HG03097 (cell line): Measurements from ENCODE around the gene ADH1B.
"Not testable (repeated sequence)": the region's sequence is repeated elsewhere in the genome, so short reads cannot be mapped to it uniquely, and the experiment has no call there.

Experiments used
- ATAC-seq: cut with Tn5 transposase; IDR thresholded peaks from one replicate; pipeline ENCODE4 v1.9.1; 2021; ENCODE audit not compliant: unreplicated experiment, low FRiP score

The ADH1B gene

DNA sequence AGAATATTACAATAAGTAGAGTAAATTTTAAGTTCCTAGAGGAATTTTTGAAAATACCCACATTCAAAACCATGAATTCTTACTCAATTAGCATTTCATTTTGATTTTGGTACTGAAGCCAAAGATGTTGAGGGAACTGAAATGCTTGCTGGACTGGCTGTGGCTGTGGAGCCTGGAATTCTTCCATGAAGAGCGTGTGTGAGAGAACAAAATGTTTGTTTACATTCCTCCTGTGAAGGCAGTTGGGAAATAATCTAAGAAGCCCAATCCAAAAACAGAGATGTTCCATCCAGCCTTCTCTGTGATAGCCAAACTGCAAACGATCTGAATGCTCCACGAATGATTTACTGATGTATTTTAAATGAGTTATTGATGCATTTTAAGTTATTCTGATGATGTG is 3.8 kb upstream of the ADH1B start:
- no peak for ATAC-seq

DNA sequence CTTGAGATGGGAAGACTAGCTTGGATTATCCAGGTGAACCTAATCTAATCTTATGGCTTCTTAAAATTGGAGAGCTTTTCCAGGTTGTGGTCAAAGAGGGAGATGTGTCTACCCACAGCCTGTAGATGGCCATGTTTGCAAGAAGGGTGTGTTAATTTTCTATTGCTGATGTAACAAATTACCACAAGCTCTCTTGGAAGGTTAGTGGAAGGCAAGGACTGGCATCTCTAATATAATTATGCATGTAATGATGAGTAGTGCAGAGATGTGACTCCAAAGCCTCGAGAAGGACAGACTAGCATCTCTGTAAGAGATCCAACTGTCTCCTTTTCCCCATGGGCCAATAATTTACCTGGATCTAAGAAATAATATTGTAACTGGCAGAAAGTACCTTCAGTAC is 3.2 kb upstream of the ADH1B start:
- no peak for ATAC-seq

DNA sequence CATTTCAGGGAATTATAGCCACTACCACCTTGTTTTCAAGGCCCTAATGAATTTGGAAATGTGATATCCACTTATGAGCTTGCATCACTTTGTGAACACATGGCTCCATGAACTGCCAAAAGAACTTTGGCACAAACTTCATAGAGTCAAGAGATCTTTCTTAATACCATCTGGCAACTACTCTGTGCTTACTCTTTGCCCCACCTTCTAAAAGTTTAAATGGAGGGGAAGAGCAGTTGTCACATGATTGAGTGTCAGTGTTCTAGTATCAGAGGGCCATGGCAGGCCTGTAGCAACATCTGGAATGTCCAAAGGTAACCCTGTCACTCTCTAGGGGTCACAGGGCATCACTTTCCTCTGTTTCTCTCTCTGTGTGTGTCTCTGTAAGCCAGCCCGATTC is 2.6 kb upstream of the ADH1B start:
- ATAC-seq, result no peak

DNA sequence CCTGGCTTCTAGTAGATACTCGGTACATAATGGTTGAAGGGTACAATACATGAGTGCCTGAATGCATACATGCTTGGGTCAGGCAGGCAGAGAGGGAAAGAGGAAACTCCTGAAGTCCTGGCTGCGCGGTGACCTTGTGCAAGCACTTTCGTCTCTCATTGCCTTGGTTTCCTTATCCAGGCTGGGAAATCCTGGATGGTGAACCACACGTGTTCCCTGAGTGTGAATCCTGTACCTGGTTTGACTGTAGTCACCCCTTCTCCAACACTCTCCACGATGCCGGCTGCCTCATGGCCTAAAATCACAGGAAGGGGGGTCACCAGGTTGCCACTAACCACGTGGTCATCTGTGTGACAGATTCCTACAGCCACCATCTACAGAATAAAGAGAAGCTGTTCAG is 3.4 kb downstream of the ADH1B start:
- ATAC-seq, result not testable (repeated sequence)

DNA sequence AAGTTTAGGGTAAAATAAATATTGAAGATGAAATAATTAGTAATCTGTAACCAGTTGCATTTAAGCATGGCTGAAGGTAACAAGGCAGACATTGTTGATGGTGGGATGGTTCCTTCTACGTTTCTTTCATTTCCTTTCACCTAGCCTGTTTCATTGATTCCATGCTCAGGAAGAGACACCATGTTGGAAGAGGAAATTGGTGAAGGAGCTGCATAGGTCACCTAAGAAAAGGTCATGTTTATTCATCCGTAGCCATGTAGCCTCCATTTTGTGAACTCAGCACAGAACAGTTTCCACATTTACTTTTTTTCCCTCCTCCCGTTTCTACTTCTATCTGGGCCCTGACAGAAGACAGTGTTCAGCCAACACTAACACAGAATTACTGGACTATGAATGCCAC is 3.8 kb downstream of the ADH1B start:
- no peak for ATAC-seq

DNA sequence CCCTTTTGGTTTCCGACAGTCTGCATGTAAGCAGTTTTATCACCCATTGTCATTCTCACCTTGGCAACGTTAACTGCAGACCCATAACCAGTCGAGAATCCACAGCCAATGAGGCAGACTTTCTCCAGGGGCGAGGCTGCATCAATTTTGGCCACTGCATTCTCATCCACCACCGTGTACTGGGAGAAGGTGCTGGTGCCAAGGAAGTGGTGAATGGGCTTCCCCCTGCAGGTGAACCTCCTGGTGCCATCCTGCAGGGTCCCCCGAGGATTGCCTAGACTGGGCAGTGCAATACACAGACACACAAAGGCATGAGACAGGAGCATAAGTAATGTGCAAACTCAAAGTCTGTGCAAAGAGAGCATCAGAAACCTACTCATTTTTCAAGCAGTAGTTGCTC is 5.4 kb downstream of the ADH1B start:
- no peak for ATAC-seq

DNA sequence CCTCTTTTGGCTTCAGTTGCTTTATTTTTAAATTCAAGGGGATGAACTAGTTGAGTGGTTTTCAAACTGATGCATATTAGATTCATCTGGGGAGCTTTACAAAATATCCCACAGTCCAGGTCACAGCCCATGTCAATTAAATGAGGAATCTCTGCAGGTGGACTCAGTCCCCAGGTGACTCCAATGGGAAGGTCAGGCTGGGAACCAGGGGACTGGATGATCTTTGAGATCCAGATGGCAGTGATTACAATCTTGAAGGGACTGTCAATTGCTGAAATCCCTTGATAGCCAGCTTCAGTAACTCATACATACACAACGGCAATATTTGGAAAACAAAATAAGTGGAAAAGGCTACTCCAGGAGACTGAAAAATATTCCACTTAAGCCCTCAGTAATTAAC is 7.0 kb downstream of the ADH1B start:
- ATAC-seq, result no peak

DNA sequence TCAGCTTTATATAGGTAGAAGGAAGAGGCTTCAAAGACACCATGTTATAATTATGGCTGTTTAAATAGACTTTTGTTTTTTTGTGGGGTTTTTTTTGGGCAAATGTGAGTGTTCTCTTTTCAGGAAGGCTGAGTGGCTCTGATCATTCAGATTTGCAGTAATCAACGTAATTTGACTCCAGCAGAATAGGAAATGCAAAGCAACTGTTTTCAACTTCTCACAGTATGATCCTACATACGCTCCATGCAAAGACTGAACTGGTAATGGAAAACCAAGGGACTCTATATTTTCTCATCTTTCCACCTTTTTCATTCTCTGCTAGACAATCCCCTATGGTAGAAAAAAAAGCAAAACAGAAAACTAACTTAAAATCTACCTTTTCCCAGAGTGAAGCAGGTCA is 10.8 kb downstream of the ADH1B start:
- ATAC-seq, result no peak

DNA sequence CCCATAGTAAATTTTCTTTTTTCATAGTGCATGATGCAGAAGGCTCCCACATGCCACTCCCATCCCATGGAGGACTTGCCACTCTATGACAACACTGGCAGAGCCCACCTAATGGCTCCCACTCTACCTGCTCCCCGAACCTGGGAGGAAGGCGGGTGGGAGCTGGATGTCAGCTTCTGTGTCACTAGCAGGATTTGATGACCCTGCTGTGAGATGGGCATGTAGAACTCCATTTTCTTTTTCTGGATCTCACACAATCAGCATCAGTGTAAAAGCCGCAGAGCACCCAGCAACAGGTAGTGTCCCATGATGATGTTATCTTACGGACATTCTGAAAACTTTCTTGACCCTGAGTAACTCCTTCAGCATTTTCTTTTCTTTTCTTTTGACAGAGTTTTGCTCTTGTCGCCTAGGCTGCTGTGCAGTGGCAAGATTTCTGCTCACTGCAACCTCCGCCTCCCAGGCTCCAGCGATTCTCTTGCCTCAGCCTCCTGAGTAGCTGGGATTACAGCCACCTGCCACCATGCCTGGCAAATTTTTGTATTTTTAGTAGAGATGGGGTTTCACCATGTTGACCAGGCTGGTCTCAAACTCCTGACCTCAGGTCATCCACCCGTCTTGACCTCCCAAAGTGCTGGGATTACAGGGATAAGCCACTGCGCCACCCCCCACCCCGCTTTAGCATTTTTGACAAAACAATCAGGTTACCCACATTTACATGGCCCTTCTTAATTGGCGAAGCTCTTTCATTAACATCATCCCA is 15.4 kb downstream of the ADH1B start:
- no peak for ATAC-seq

DNA sequence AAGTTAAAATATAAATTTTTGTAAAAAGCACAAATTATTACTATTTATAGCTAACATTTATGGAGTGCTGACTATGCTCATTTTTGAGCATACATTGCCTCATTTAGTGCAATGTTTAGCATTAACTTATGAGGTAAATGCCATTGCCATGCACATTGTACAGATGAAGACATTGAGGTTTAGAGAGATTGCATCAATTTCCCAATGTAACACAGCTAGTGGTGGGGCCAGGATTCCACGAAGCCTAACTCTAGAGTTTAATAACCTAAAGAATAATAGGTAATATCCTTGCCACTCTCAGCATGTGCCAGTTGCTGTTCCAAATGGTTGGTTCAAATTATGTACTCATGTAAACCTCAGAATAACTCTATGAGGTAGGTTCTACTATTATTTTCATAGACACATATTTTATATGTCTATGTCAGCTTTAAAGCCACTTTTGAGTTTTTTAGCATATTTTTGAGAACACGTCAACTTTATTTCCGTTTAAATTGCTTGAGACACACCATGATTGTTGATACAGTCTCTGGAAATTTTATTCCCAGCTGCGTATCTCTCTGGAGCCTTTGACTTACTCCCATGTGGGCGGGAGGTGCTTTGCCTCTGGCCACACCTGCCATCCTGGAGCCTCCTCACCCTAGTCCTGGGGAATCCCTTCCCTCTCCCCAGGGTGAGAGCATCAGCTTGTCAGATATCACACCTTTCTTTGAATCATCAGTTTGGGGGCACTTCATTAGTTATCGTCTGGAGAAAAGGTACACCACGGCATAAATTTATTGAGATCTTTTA is 19.6 kb downstream of the ADH1B start:
- no peak for ATAC-seq

DNA sequence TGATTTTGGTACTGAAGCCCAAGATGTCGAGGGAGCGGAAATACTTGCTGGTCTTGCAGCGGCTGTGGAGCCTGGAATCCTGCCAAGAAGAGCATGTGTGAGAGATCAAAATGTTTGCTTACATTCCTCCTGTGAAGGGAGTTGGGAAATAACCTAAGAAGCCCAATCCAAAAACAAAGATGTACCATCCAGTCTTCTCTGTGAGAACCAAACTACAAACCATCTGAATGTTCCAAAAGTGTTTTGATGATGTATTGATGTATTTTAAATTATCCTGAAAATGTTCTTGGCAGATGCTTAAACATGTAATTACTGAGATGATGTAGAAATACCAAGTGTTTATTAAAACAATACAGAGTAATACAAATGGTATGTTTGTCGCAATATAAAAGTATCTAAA is 20.3 kb downstream of the ADH1B start:
- no peak for ATAC-seq

DNA sequence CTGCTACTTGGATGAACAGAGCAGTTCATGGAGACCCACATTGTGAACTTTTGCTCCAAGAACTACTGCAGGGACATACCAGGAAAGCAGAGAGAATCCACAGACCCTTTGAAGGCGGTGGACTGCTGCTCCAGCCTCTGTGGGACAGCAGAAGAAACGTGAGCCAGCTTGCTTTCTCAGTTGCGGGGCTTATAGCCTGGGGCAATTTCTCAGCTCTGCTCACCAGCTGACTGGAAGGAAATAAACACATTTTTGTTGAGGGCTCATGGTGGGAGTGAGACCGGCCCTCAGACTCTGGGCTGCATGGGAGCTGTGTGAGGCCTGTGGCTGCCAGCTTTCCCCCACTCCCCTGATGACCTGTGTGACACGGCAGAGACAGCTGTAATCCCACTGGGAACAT is 27.8 kb downstream of the ADH1B start:
- no peak for ATAC-seq

DNA sequence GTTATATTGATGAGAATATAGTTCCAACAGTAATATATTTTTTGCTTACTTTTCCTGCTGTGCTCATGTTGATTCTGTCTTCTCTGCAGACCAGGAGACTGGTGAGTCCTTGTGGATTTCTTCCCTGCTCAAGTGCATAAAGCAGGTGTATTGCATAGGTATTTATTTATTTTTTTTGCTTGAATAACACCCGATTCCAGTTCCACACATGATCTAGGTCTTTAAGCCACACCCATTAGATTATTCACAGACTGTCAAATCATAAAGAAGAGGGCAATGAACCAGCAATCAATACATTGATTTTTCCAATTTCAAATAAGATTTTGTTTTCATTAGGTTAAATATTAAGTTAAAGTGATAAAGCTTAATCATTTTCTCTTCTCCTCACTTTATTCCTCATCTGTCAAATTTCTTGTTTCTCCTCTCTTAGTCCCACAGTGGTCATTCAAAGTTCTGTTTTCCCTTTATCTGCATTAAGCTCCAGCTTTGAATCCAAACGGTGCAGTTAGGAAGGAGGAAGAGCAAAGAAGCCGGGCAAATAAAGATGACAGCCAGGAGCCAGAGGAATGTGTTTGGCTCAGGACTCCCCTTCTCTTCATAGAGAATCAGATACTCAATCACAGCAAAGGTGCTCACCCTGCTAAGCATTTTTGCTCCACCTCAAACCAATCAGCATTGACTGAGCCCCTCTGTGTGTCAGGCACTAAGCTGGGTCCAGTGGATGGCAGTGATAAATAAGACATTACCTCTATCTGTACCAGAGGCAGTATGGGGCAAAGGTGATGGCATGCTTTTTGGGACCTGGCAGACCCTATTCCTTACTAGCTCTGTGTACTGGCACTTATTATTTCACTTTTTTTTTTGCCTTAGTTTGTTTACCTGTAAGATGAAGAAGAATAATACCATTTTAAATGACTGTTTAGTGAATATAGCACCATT is 30.1 kb downstream of the ADH1B start, which contains the start of gene ADH1A:
TSS of gene ADH1A (minus strand) at position 138 of the 939 bp plus-strand sequence. CDS start at position 67, 71 bp downstream.
- no peak for ATAC-seq

DNA sequence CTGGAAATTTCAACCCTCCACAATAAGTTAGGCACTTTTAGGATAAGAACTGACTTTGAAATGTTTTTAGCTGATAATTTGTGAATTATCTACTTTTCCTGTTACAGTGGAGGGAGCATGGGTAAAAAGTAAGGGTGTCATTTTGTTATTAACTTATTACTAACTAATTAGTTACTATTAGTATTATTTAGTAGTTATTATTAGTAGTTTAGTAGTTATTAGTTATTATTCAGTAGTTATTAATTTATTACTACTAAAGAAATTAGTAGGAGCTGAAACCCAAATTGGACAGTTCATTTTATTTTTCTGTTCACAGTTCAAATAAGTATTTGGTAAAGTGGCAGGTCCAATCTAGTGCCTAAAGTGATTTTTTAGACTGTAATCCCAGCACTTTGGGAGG is 35.8 kb downstream of the ADH1B start:
- no peak for ATAC-seq

DNA sequence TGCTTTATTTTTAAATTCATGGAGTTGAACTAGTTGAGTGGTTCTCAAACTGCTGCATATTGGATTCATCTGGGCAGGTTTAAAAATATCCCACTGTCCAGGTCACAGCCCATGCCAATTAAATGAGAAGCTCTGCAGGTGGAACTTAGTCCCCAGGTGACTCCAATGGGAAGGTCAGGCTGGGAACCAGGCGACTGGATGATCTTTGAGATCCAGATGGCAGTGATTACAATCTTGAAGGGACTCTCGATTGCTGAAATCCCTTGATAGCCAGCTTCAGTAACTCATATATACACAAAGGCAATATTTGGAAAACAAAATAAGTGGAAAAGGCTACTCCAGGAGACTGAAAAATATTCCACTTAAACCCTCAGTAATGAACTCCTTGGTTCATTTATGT is 38.5 kb downstream of the ADH1B start:
- ATAC-seq, result no peak

DNA sequence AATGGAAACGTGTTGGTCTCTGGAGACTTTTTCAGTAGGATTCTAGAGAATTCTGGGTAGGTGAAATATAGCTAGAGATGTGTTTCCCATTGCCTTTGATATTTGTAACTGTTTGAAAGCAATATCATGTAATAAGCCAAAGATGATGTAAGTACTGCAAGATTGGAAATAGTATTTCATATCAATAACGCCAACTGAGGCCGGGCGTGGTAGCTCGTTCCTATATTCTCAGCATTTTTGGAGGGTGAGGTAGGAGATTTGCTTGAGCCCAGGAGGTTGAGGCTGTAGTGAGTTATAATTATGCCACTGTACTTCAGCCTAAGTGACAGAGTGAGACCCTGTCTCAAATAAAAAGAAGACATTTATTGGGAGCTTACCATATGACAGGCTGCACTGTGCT is 39.9 kb downstream of the ADH1B start:
- ATAC-seq, result no peak

DNA sequence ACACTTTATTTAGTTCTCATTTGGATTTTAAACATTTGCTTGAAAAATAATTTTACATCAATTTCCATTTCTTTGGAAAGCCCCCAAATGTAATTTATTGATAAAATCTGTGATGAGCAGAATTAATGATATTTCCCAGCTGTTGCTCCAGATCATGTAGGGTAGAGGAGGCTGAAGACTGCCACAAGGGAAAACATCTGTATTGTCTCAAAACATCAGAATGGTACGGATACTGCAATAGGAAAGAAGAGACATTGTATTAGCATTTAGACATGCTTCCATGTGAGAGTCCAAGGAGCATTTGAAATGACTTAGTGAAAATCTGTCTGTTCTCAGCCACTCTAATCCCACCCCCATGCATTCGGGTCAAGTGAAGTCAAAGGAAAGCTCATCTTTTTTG is 44.8 kb downstream of the ADH1B start:
- no peak for ATAC-seq

DNA sequence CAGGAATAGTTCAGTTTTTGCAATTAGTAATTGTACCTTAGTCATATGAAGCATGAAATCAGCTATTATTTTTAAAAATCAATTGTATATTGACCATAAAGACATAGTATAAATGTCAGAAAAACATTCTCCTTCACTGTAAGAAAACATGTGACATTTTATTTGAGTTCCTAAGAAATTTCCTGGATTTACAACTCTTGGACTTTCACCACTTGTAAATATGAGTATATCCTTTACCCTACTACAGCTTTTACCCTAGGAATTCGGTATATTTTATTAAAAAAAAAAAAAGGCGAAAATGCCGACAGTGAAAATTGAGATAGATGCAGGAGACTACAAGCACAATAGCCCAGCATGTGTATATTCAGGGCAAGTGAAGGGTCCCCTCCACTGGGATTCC is 45.3 kb downstream of the ADH1B start:
- ATAC-seq, result no peak

DNA sequence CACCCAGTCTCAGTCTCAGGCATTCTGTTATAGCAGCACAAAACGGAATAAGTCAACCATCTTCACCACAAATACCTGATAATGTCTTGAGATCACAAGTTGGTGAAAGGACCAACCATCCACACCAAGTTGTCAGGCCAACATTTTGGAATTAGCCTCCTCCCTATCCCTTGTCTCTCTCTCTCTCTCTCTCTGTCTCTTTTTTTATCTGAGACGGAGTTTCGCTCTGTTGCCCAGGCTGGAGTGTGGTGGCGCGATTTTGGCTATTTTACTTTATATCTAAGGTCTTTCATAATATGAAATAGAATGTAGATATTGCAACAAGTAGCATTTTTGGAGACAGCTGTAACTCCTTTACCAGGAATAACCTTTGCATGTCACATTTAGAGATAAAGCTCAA is 46.2 kb downstream of the ADH1B start:
- no peak for ATAC-seq

DNA sequence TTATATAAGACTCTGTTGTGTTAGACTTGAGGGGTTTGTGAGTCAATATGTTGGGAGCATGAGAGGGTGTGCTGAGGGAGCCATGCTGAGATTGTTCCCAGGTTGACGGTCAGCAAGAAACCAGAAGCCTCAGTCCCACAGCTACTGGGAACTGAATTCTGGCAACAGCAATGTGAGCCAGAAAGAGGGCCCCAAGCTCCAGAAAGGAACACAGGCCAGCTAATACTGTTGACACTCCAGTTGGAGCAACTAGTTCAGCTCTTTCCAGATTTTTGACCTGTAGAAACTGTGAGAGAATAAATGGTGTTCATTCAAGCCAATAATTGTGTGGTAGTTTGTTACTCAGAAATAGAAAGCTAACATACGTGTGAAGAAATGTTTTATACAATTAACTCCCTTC is 47.5 kb downstream of the ADH1B start:
- ATAC-seq, result no peak

DNA sequence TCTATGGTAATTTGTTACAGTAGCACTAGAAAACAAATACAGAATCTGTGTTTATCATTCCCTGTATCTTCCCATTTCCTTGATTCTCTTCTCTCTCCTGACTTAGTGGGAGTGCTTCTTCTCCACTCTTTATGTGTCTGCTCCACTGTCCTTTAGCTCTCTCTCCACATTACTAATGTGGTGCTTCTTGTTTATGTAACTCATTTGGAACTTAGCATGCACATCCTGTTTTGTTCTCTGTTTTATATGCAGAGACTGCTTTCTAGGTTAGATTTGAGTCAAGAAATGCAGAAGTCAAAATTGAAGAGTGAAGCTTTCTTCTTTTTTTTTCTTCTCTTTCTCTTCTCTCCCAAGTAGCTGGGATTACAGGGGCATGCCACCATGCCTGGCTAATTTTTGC is 56.3 kb downstream of the ADH1B start:
- no peak for ATAC-seq
